ENCODE data around the gene ADCY5. TPM values are rescaled to one million over a fixed set of nuclear protein-coding genes. Genes with fewer than 3 reads are reported as not detected.

The ADCY5 gene
- total RNA-seq, 1 donor from 2014 or later: 0.13 TPM

- DNase-seq (ENCODE audit: low read depth): no peak
These were observed 60.8 kb downstream of the ADCY5 start for GRCh38 chr3:123388042-123388441.

GRCh38 chr3:123387532-123387931, 61.4 kb downstream of the ADCY5 start:
- no peak for DNase-seq (ENCODE audit: low read depth)

DNA sequence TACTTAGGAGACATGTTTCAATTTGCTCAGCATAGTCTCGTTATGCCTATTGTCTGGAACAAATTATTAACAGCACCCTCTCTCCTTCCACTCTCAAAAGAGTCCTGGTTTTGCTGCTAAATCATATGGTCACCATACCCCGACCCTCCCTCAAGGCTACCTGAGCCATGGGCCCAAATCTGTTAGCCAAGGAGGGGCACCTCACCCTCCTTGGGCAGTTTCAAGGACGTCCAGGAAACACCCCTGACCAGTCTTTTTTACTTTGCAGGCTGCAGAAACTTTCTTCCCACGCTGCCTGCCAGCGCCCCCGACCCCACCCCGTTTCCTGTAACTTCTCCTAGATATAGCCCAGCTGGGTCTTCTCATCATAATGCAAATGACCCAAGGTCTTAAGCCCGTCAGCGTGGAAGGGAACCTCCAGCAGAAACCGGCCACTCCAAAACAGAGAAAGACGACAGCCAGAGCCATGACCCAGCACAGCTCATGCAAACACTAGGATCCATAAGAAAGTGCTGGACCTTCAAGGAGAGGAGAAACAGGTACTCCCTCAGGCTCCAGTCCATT, 62.3 kb downstream of the ADCY5 start:
- no peak for DNase-seq (ENCODE audit: low read depth)

- DNase-seq (ENCODE audit: low read depth): no peak
These were observed 62.9 kb downstream of the ADCY5 start for GRCh38 chr3:123385981-123386380.

- DNase-seq (ENCODE audit: low read depth): no peak
These were observed 63.4 kb downstream of the ADCY5 start for GRCh38 chr3:123385499-123385898.

DNA sequence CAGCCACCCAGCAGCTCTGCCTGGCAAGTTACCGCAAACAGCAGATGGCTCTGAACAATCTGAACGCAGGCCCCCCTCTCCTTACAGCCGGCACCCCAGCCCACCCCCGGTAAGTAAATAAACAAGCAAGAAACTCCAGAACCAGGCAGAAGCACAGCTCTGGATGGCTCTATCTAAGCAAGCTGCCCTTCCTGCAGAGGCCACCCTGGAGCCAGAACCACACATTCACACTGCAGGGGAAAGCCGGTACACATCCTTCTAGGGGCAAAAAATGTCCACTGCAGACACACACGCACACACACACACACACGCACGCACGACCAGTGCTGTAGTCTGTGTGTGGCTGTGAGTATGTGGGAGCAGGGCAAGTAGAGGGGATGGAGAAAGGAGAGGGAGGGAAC, 63.9 kb downstream of the ADCY5 start:
- DNase-seq (ENCODE audit: low read depth): no peak

- DNase-seq (ENCODE audit: low read depth): no peak
These were observed 64.6 kb downstream of the ADCY5 start for GRCh38 chr3:123384256-123384655.

- peak; percentile 91 for DNase-seq (ENCODE audit: low read depth)
These were observed 65.5 kb downstream of the ADCY5 start for GRCh38 chr3:123383091-123384053.

- DNase-seq (ENCODE audit: low read depth): peak; percentile 24
These were observed 68.6 kb downstream of the ADCY5 start for GRCh38 chr3:123380261-123380660.

DNA sequence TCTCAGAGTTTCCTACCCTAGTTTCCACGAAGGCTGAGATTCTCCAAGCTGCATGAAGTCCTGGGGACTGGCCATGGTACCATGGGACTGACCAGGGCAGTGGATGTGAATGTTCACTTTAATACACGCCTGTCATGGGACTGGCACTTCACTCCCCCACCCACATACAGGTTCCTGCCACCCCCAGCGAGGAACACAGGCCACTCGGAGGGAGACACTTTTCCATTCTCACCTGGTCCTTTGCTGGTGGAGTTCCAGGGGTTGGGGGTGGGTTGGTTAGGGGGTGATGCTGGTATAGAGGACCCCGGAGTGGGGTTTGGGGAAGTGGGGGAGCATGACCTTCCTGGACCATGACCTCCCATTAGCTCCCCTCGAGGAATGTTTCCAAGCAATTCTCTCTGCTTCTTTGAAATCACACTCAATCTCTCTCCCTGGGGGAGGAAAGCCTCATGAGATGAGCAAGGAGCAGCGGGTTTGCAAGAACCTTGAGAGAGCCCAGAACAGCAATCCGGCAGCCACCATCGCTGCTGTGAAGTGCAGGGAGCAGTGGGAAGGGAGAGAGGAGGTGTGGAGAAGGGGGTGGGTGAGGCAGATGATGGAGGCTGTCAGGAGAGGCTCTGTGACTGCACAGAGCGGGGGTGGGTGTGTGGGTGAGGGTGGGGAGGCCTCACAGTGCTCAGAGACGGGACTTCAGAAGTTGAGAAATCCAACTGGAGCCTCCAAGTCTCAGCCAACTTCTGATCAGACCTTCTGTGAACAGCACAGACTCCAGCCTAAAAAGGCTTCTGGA, 69.7 kb downstream of the ADCY5 start:
- DNase-seq (ENCODE audit: low read depth): no peak

DNA sequence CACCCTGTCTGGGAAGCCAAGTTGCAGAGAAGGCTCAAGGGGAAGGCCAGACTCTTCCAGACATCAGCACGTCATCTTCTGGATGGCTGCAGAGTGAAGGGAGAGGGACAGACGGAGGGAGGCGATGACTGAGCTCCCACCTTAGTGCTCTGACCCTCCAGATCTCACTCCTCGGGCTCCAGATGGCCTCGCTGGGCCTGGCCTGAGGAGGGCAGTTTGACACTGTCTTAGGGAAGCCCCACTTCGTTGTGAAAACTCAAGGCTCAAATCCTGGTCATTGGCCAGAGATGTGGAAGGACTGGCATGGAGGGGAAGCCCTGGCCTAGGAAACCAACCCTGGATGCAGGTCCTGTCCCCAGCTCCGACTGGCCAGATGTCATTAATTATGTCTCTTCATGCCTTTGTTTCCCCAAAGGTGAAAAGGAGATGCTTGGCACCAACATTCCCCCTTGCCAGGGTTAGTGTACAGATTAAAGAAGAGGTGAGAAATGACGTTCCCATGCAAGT, 70.4 kb downstream of the ADCY5 start:
- DNase-seq (ENCODE audit: low read depth): no peak

- DNase-seq (ENCODE audit: low read depth): no peak
These were observed 71.6 kb downstream of the ADCY5 start for GRCh38 chr3:123377243-123377740.

- no peak for DNase-seq (ENCODE audit: low read depth)
These were observed 72.2 kb downstream of the ADCY5 start for GRCh38 chr3:123376451-123377242.

DNA sequence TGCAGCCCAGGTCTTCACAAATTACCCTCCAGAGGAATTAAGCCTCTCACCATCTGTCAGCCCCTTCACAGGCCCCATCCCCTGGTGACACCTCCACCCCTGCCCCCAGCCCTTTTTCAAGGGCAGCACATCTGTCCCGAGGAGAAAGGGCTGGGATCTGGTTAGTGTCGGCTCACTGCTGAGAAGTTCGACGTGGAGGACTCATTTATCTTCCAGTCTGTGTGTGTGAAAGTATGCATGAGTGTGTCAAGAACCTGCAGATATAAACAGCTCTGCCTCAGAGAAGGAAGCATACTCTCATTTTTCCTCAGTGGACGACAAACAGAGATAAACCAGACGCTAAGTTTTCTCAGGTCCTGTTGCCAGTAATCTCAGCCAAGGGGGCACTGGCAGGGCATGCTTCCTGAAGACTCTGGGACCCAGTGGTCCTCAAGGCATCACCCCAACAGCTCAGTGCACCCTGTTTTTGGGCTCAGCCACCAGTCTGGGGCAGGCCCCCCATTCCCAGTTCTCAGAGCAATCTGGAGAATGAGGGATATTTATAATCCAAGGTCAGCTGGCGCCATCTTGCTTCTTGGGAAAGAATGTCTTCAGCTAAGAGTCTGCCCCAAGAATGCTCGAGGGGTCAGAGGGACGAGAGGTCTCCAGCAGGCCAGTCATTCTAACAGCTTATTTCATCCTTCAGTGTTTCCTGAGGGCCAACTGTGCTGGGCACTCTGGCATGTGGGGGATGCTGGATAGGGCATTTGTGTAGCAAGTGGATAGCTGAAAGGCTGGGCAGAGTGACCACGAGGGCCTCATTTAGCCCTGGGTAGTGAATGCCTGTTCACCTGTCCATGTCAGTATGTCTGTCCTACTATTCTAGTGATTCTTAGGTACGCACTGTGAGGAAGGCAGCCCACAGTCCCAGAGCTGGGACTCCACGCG, 73.6 kb downstream of the ADCY5 start:
- DNase-seq (ENCODE audit: low read depth): peak; percentile 59

GRCh38 chr3:123374016-123374415, 74.9 kb downstream of the ADCY5 start:
- no peak for DNase-seq (ENCODE audit: low read depth)

- DNase-seq (ENCODE audit: low read depth): no peak
These were observed 75.4 kb downstream of the ADCY5 start for GRCh38 chr3:123373474-123373987.

- DNase-seq (ENCODE audit: low read depth): no peak
These were observed 76.0 kb downstream of the ADCY5 start for GRCh38 chr3:123372686-123373473.
